Liver (tissue), 9 donors: ENCODE data around the gene LHX3. TPM values are rescaled to one million over a fixed set of nuclear protein-coding genes. Genes with fewer than 3 reads are reported as not detected.

Source experiments
- DNase-seq: peaks from one replicate; pipeline ENCODE4 v3.0.0-alpha.2; 2017; ENCODE audit warnings: low spot score
- H3K27ac ChIP-seq, 2 donors: one replicate each; pipeline ENCODE4 v1.7.0; 2013; ENCODE audit warnings: inconsistent platforms in 2 of 2, low read length in 2 of 2, control low read depth in 1 of 2, low read depth in 1 of 2, mild to moderate bottlenecking in 1 of 2
- H3K27me3 ChIP-seq, 4 donors: one replicate each; pipeline versions ENCODE4 v1.6.1 to v1.7.0; 2013; ENCODE audit warnings: low read length in 3 of 4, inconsistent platforms in 1 of 4, mild to moderate bottlenecking in 1 of 4, moderate library complexity in 1 of 4; ENCODE audit not compliant: control insufficient read depth in 4 of 4, insufficient read depth in 4 of 4
- H3K36me3 ChIP-seq, 4 donors: one replicate each; pipeline versions ENCODE4 v1.6.1 to v1.7.0; 2013; ENCODE audit warnings: low read length in 3 of 4, mild to moderate bottlenecking in 3 of 4, low read depth in 1 of 4, moderate library complexity in 1 of 4; ENCODE audit not compliant: control insufficient read depth in 4 of 4, insufficient read depth in 3 of 4
- H3K4me1 ChIP-seq, 4 donors: one replicate each; pipeline versions ENCODE4 v1.6.1 to v1.7.0; 2013; ENCODE audit warnings: low read length in 3 of 4, mild to moderate bottlenecking in 3 of 4, moderate library complexity in 1 of 4; ENCODE audit not compliant: control insufficient read depth in 4 of 4, insufficient read depth in 4 of 4
- H3K4me3 ChIP-seq, 3 donors: one replicate each; pipeline versions ENCODE4 v1.6.1 to v1.7.0; 2013; ENCODE audit warnings: low read length in 3 of 3, control low read depth in 1 of 3, low read depth in 1 of 3, mild to moderate bottlenecking in 1 of 3
- H3K9ac ChIP-seq, 2 donors: one replicate each; pipeline ENCODE4 v1.7.0; 2013; ENCODE audit warnings: low read length in 2 of 2, mild to moderate bottlenecking in 2 of 2, moderate library complexity in 2 of 2, control low read depth in 1 of 2, low read depth in 1 of 2
- H3K9me3 ChIP-seq, 4 donors: one replicate each; pipeline versions ENCODE4 v1.6.1 to v1.7.0; 2013; ENCODE audit warnings: low read length in 3 of 4; ENCODE audit not compliant: control insufficient read depth in 4 of 4
- ATF3 ChIP-seq: IDR thresholded peaks from 2 replicates; pipeline ENCODE4 v1.6.1; 2016; ENCODE audit warnings: antibody characterized with exemption
- CTCF ChIP-seq: fragments of 150-350 bp; IDR thresholded peaks from 2 replicates; pipeline ENCODE4 v1.5.1; 2017; ENCODE audit warnings: improper control_type of control experiment, low read depth, low read length; ENCODE audit not compliant: missing input control
- FOXA1 ChIP-seq: IDR thresholded peaks from 2 replicates; pipeline ENCODE4 v1.6.1; 2016; ENCODE audit warnings: antibody characterized with exemption
- FOXA2 ChIP-seq: IDR thresholded peaks from 2 replicates; pipeline ENCODE4 v1.6.1; 2016; ENCODE audit warnings: antibody characterized with exemption
- GABPA ChIP-seq, 2 donors: IDR thresholded peaks in 1 of 2; conservative IDR thresholded peaks in 1 of 2; 2 replicates each; pipeline ENCODE4 v1.6.1; 2016; ENCODE audit warnings: antibody characterized with exemption in 2 of 2, mild to moderate bottlenecking in 1 of 2, moderate library complexity in 1 of 2
- HNF4G ChIP-seq: IDR thresholded peaks from 2 replicates; pipeline ENCODE4 v1.6.1; 2016; ENCODE audit warnings: antibody characterized with exemption
- JUND ChIP-seq, 2 donors: IDR thresholded peaks; 2 replicates each; pipeline ENCODE4 v1.6.1; 2016; ENCODE audit warnings: antibody characterized with exemption in 2 of 2
- MAX ChIP-seq: IDR thresholded peaks from 2 replicates; pipeline ENCODE4 v1.6.1; 2016; ENCODE audit warnings: antibody characterized with exemption
- NR2F2 ChIP-seq: IDR thresholded peaks from 2 replicates; pipeline ENCODE4 v1.6.1; 2016; ENCODE audit warnings: antibody characterized with exemption
- RAD21 ChIP-seq, 2 donors: IDR thresholded peaks; 2 replicates each; pipeline ENCODE4 v1.6.1; 2016; ENCODE audit warnings: antibody characterized with exemption in 2 of 2, mild to moderate bottlenecking in 2 of 2
- REST ChIP-seq: IDR thresholded peaks from 2 replicates; pipeline ENCODE4 v1.6.1; 2016; ENCODE audit warnings: antibody characterized with exemption, mild to moderate bottlenecking
- RXRA ChIP-seq, 2 donors: IDR thresholded peaks; 2 replicates each; pipeline ENCODE4 v1.6.1; 2017 to 2018; ENCODE audit warnings: antibody characterized with exemption in 2 of 2, mild to moderate bottlenecking in 1 of 2
- SP1 ChIP-seq: IDR thresholded peaks from 2 replicates; pipeline ENCODE4 v1.6.1; 2018; ENCODE audit warnings: antibody characterized with exemption, mild to moderate bottlenecking
- TAF1 ChIP-seq: conservative IDR thresholded peaks from 2 replicates; pipeline ENCODE4 v1.6.1; 2016; ENCODE audit warnings: antibody characterized with exemption, mild to moderate bottlenecking
- YY1 ChIP-seq: IDR thresholded peaks from 2 replicates; pipeline ENCODE4 v1.6.1; 2016; ENCODE audit warnings: antibody characterized with exemption, mild to moderate bottlenecking
- ZBTB33 ChIP-seq: IDR thresholded peaks from 2 replicates; pipeline ENCODE4 v1.6.1; 2016; ENCODE audit warnings: antibody characterized with exemption
- WGBS: extraction: QIAGEN DNeasy Blood & Tissue Kit; methylation state at CpG from one replicate; pipeline ENCODE4 v1.1.7; 2013; 5-methylcytosine and 5-hydroxymethylcytosine counted together
- polyA plus RNA-seq, 2 donors: library from polyadenylated mRNA; stranded (reverse) in 1 of 2; unstranded in 1 of 2; fragments of 200-250 nt in 1 of 2; fragments of >200 nt in 1 of 2; fragmentation: Nextera tagmentation in 1 of 2; extraction: Ambion mirVana in 1 of 2; gene quantifications; one replicate each; pipeline versions ENCODE4 v1.2.1 to v1.2.3, GENCODE V29; 2013 to 2015
- total RNA-seq, 2 donors: library from RNA; depleted of rRNA; stranded (reverse); fragments of >200 nt; gene quantifications; one replicate each; pipeline ENCODE4 v1.2.3, GENCODE V29; 2014
- donor health status: healthy.
- donor health status: healthy.
- donor health status: healthy.
- donor health status: healthy.
- donor health status: healthy.

Gene LHX3
- total and polyA plus RNA-seq, 4 donors: not detected

- no peak for TF ChIP-seq MAX
- no peak for TF ChIP-seq FOXA2
- TF ChIP-seq CTCF: no peak
- Histone ChIP-seq H3K4me3 (no peak overlapping the region), H3K9me3 (no peaks in the 10 kb centered on the region), H3K9ac (no peak overlapping the region), H3K36me3 (no peaks in the 10 kb centered on the region), H3K4me1 (peaks cover 0 to 8% (median 2%) of the 10 kb centered on the region in 4 donors), H3K27me3 (peaks cover under 1 to 49% (median 5%) of the 10 kb centered on the region in 4 donors), H3K27ac (no peak overlapping the region)
- 5% methylated on average over 51 of the region's 51 CpGs for WGBS
- DNase-seq: no peak
Observed at GRCh38 chr9:136192289-136193126, 12.4 kb downstream of the LHX3 start.

- Histone ChIP-seq H3K27ac (no peak overlapping the region), H3K4me1 (peaks cover 0 to 7% (median 2%) of the 10 kb centered on the region in 4 donors), H3K36me3 (no peaks in the 10 kb centered on the region), H3K9ac (no peak overlapping the region), H3K9me3 (no peaks in the 10 kb centered on the region), H3K27me3 (peaks cover 0 to 44% (median 6%) of the 10 kb centered on the region in 4 donors), H3K4me3 (no peak overlapping the region)
- TF ChIP-seq GABPA (IDR thresholded peaks at IDR 0.05 in 1 of 2, conservative IDR thresholded peaks at IDR 0.05 in 1 of 2): no peak
- TF ChIP-seq MAX: no peak
- no peak for TF ChIP-seq FOXA2
- no peak for TF ChIP-seq RAD21 (IDR thresholded peaks at IDR 0.05)
- no peak for TF ChIP-seq CTCF
- TF ChIP-seq YY1: no peak
- TF ChIP-seq ZBTB33: no peak
- TF ChIP-seq FOXA1: no peak
- TF ChIP-seq HNF4G: no peak
- no peak for TF ChIP-seq SP1
- no peak for TF ChIP-seq NR2F2
- no peak for TF ChIP-seq JUND (IDR thresholded peaks at IDR 0.05)
- TF ChIP-seq TAF1: no peak
- TF ChIP-seq ATF3: no peak
- no peak for TF ChIP-seq RXRA (IDR thresholded peaks at IDR 0.05)
- TF ChIP-seq REST: no peak
- no peak for DNase-seq
- 20% methylated on average over 9 of the region's 9 CpGs for WGBS
Observed at GRCh38 chr9:136191960-136192286, 13.0 kb downstream of the LHX3 start.
